ENCODE data around the gene RGR. TPM values are rescaled to one million over a fixed set of nuclear protein-coding genes. Genes with fewer than 3 reads are reported as not detected.

The RGR gene
- total RNA-seq, 1 experiment from 2014 or later: 4.5 TPM

GRCh38 chr10:84214046-84214572 is 30.7 kb upstream of the RGR start:
- DNase-seq (ENCODE audit: low read depth, low spot score): no peak

GRCh38 chr10:84214612-84215235 is 30.1 kb upstream of the RGR start:
- peak; percentile 62 for DNase-seq (ENCODE audit: low read depth, low spot score)
- in situ Hi-C loops (cut with HindIII; ENCODE audit: low pct_unique_long_range_greater_than_20kb, low sequenced_read_pairs): no loop called here

More at GRCh38 chr10:84214046-84214572, 30.7 kb upstream of the RGR start:
- in situ Hi-C loops (cut with HindIII; ENCODE audit: low pct_unique_long_range_greater_than_20kb, low sequenced_read_pairs): no loop called here

GRCh38 chr10:84216834-84217233 is 28.0 kb upstream of the RGR start:
- in situ Hi-C loops (cut with HindIII; ENCODE audit: low pct_unique_long_range_greater_than_20kb, low sequenced_read_pairs): no loop called here
- no peak for DNase-seq (ENCODE audit: low read depth, low spot score)

GRCh38 chr10:84217746-84218145 is 27.1 kb upstream of the RGR start:
- in situ Hi-C loops (cut with HindIII; ENCODE audit: low pct_unique_long_range_greater_than_20kb, low sequenced_read_pairs): no loop called here
- no peak for DNase-seq (ENCODE audit: low read depth, low spot score)

- in situ Hi-C loops (cut with HindIII; ENCODE audit: low pct_unique_long_range_greater_than_20kb, low sequenced_read_pairs): no loop called here
- no peak for DNase-seq (ENCODE audit: low read depth, low spot score)
These were observed 22.9 kb upstream of the RGR start for GRCh38 chr10:84221916-84222315.

- no peak for DNase-seq (ENCODE audit: low read depth, low spot score)
These were observed 20.3 kb upstream of the RGR start for GRCh38 chr10:84224411-84225028.

GRCh38 chr10:84225427-84226173 is 19.3 kb upstream of the RGR start, which contains the start of gene LRIT2:
LRIT2 (minus strand) TSS chr10:84225544; CDS start chr10:84225520, 24 bp downstream.
- no peak for DNase-seq (ENCODE audit: low read depth, low spot score)
- in situ Hi-C loops (cut with HindIII; ENCODE audit: low pct_unique_long_range_greater_than_20kb, low sequenced_read_pairs): no loop called here

More at GRCh38 chr10:84224411-84225028, 20.3 kb upstream of the RGR start:
- in situ Hi-C loops (cut with HindIII; ENCODE audit: low pct_unique_long_range_greater_than_20kb, low sequenced_read_pairs): no loop called here

- in situ Hi-C loops (cut with HindIII; ENCODE audit: low pct_unique_long_range_greater_than_20kb, low sequenced_read_pairs): no loop called here
- DNase-seq (ENCODE audit: low read depth, low spot score): no peak
These were observed 18.2 kb upstream of the RGR start for GRCh38 chr10:84226616-84227015.

GRCh38 chr10:84227810-84228209 is 17.0 kb upstream of the RGR start:
- no peak for DNase-seq (ENCODE audit: low read depth, low spot score)
- in situ Hi-C loops (cut with HindIII; ENCODE audit: low pct_unique_long_range_greater_than_20kb, low sequenced_read_pairs): no loop called here

- in situ Hi-C loops (cut with HindIII; ENCODE audit: low pct_unique_long_range_greater_than_20kb, low sequenced_read_pairs): no loop called here
- no peak for DNase-seq (ENCODE audit: low read depth, low spot score)
These were observed 14.5 kb upstream of the RGR start for GRCh38 chr10:84230359-84230758.

- no peak for DNase-seq (ENCODE audit: low read depth, low spot score)
- in situ Hi-C loops (cut with HindIII; ENCODE audit: low pct_unique_long_range_greater_than_20kb, low sequenced_read_pairs): no loop called here
These were observed 12.5 kb upstream of the RGR start for GRCh38 chr10:84232376-84232775.

GRCh38 chr10:84233940-84234339 is 10.9 kb upstream of the RGR start:
- in situ Hi-C loops (cut with HindIII; ENCODE audit: low pct_unique_long_range_greater_than_20kb, low sequenced_read_pairs): no loop called here
- no peak for DNase-seq (ENCODE audit: low read depth, low spot score)

GRCh38 chr10:84234479-84234878 is 10.4 kb upstream of the RGR start:
- in situ Hi-C loops (cut with HindIII; ENCODE audit: low pct_unique_long_range_greater_than_20kb, low sequenced_read_pairs): no loop called here
- no peak for DNase-seq (ENCODE audit: low read depth, low spot score)

GRCh38 chr10:84235096-84235495 is 9.8 kb upstream of the RGR start:
- no peak for DNase-seq (ENCODE audit: low read depth, low spot score)
- in situ Hi-C loops (cut with HindIII; ENCODE audit: low pct_unique_long_range_greater_than_20kb, low sequenced_read_pairs): no loop called here

- DNase-seq (ENCODE audit: low read depth, low spot score): no peak
- in situ Hi-C loops (cut with HindIII; ENCODE audit: low pct_unique_long_range_greater_than_20kb, low sequenced_read_pairs): no loop called here
These were observed 8.1 kb upstream of the RGR start for GRCh38 chr10:84236807-84237198.

- in situ Hi-C loops (cut with HindIII; ENCODE audit: low pct_unique_long_range_greater_than_20kb, low sequenced_read_pairs): no loop called here
These were observed 7.4 kb upstream of the RGR start for GRCh38 chr10:84237199-84238051.

GRCh38 chr10:84238909-84239308 is 5.9 kb upstream of the RGR start:
- DNase-seq (ENCODE audit: low read depth, low spot score): no peak
- in situ Hi-C loops (cut with HindIII; ENCODE audit: low pct_unique_long_range_greater_than_20kb, low sequenced_read_pairs): no loop called here

More at GRCh38 chr10:84237199-84238051, 7.4 kb upstream of the RGR start:
- no peak for DNase-seq (ENCODE audit: low read depth, low spot score)

Data from SK-MEL-5 (cell line).